GM18873 (cell line): ENCODE measurements around the gene SNUPN.
"Not testable (repeated sequence)": the region's sequence is repeated elsewhere in the genome, so short reads cannot be mapped to it uniquely, and the experiment has no call there.

Experiments used
- ATAC-seq: cut with Tn5 transposase; IDR thresholded peaks from one replicate; pipeline ENCODE4 v1.9.1; 2021; ENCODE audit warnings: mild to moderate bottlenecking, moderate library complexity, moderate number of reproducible peaks; ENCODE audit not compliant: unreplicated experiment, low FRiP score

SNUPN gene

DNA sequence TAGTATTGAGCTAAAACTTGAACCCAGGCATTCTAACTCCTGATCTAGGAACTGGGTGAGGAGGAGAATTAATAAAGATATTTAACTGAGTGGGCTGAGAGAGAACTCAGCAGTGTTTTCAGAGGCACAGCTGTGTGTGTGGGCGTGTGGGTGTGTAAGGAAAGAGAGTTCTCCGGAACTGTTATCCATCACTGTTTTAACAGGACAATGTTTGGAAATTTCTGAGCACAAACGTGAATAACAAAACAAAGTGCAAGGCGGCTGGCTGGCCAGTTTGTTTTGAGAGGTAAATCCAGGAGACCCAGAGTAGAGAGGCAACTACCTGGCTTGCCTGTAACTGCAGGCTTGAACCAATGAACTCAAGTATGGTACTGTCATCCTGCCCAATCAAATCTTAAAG is 41.4 kb downstream of the SNUPN start:
- no peak for ATAC-seq

DNA sequence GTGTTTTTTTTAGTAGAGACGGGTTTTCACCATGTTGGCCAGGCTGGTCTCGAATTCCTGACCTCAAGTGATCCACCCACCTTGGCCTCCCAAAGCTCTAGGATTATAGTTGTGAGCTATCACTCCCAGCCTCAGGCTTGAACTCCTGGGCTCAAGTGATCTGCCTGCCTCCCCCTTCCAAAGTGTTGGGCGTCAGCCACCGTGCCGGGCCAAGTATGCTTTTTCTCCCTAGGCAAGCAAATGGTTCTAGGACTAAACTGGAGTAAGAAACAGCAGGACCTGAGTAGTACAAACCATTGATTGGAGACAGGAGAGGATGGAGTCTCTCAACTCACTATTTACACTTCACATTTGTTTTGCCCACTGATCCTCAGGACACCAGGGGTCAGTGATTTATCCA is 41.8 kb downstream of the SNUPN start:
- ATAC-seq: no peak

- not testable (repeated sequence) for ATAC-seq
Observed at GRCh38 chr15:75582943-75583342, 42.6 kb downstream of the SNUPN start.

DNA sequence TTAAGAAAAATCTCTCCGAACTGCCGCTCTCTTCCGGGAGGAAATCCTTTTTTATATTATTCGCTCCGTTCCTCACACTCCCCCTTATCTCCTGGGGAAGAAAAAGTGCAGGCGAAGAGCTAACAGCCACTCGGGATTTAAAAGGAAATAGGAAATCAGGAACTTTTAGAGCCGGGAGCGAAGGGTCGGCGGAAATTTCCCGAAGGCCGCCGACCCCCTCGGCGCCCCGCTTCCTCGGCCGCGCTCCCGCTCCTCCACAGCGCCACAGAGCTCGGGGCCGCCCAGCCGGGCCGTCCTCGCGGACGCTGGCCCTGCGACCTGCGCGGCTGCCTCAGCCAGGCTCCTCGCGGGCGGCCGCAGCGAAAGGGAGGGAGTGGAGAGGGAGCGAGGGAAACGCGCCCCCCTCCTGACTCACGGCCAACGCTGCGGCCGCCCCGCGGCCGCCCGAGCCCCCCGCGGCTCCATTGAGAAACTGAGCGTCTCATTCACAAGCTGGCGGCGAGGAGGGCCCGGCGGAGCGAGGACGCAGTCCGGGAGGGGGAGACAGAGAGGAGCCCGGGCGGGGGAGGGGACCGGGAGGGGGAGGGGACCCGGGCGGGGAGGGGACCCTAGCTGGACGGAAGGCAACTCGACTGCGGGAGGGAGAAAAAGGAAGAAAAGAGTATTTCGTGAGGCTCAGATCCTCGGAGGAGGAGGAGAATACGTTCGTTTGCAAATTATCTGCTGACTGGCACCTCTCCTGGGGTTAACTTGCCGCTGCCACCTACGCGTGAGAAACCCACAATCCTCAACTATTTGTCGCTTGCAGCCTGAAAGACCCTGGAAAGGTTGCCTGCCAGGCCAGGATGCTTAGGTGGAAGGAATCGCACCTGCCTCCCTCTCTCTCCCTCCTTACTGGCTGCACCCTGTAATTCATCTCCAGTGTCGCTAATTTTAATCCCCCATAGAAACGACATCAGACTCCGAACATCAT is 46.3 kb downstream of the SNUPN start, which contains the start of gene PTPN9:
TSS of gene PTPN9 (minus strand) at position 368 of the 973 bp plus-strand sequence. CDS start 539 bp downstream, outside the sequence.
- ATAC-seq: no peak

- no peak for ATAC-seq
Observed at GRCh38 chr15:75578173-75578947, 47.2 kb downstream of the SNUPN start.

DNA sequence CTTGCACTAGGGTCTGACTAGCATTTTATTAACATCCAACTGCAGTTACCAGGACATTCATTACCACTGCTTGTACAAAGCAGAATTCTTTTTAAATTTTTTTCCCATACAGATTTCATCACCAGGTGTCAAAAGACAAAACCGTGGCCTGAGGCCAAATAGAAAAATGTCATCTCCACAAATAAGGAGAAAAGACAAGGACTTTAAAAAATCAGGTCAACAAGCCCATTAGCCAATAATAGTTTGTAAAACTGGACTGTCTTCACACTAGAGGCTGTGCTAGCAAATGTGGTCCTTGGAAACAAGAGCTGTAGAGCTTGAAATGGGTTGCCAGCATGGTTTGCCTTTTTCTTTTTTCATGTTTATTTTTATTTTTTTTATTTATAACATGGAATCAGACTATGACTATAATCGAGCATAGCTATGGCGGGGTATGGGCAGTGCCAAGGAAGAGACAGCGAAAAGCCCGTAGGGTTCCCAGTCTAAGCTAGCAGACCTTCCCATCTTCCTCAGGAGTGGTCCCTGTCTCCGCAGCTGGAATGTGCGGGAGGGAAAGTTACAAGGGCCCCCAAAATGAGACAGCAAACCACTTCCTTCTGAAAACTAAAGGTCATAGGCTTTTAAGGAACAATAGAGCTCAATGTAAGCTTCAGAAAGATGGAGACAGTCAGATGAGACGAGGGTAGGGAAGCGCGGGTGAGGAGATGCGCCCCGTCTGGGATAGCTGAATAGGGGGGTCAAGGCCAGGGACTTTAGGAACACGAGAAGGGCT is 47.9 kb downstream of the SNUPN start:
- no peak for ATAC-seq

DNA sequence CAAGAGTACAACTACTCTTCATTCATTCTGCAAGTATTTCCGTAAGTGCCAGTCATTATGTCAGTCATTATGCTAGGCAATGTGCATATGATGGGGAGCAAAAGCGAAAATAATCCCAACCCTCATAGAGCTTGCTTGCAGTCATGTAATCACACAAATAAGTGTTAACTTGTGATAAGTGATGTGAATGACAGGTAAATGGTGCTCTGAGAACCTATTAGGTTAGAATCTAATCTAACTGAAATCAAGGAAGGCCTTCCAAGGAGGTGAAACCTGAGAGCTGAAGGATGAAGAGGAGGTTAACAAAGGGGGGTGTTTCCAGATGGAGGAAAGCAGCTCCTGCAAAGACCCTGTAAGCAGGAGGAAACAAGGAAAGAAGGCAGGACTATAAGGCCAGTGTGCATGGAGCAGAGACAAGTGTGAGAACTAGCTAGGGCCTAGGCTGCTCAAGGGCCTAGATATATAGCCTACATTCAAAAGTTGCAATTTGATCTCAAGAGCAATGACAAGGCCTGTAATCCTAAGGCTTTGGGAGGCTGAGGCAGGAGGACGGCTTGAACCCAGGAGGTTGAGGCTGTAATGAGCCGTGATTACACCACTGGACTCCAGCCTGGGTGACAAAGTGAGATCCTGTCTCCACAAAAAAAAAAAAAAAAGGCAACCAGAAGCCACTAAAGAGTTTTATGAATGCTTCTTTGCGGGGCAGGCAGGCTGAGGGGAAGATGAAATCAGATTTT is 51.7 kb downstream of the SNUPN start:
- no peak for ATAC-seq

DNA sequence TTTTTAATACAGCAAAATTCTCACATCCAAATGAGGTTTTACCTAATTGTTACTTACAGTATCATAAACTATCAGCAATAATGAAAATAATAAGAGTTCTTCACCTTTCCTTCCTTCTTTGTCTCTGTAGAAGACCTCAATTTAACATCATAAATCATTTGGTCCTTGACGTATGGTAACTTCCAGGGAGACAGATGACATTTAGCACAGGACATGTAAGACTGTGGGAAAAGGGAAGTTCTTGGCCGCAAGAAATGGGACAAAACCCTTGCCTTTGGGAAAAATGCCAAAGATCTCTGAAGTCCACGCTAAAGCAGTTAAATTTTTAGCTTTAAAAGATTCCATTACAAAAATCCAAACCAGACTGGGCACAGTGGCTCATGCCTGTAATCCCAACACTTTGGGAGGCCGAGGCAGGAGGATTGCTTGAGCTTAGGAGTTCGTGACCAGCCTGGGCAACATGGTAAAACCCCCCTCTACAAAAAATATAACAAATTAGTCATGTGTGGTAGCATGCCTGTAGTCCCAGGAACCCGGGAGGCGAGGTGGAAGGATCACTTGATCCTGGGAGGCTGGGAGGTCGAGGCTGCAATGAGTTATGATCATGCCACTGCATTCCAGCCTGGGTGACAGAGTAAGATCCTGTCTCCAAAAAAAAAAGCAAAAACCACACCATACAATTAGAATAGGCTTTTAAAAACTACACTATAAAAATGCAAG is 55.2 kb downstream of the SNUPN start:
- no peak for ATAC-seq

- ATAC-seq: no peak
Observed at GRCh38 chr15:75565062-75565970, 60.2 kb downstream of the SNUPN start.

DNA sequence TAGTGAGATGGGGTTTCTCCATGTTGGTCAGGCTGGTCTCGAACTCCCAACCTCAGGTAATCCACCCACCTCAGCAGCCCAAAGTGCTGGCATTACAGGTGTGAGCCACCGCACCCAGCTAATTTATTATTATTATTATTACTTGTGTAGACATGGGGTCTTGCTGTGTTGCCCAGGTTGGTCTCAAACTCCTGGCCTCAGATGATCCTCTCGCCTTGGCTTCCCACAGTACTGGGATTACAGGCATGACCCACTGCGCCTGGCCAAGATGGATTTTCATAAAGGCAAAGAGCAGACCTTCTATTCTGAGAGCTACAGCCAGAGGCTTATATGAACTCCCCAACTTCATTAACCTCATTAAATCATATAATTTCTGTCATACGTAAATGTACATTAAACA is 63.6 kb downstream of the SNUPN start:
- no peak for ATAC-seq

GRCh38 chr15:75559360-75559759 is 66.2 kb downstream of the SNUPN start:
- not testable (repeated sequence) for ATAC-seq

- not testable (repeated sequence) for ATAC-seq
Observed at GRCh38 chr15:75558955-75559354, 66.6 kb downstream of the SNUPN start.

- no peak for ATAC-seq
Observed at GRCh38 chr15:75554717-75555116, 70.8 kb downstream of the SNUPN start.

DNA sequence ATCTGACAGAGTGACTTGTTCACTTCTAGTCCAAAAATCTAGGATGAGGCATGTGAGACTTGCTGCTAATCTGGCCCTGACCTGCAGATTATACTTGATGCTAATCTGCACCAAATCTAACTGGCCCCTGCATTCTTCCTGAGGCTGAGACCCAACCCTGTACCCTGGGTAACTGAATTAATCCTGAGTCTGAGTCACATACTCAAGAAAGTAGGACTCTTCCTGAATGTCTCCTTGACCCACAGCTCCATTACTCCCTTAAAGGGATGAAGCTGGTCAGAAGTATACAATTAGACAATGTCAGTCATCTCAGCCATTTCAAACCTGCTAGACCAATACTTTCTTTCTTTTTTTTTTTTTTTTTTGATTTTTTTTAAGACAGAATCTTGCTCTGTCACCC is 71.9 kb downstream of the SNUPN start:
- no peak for ATAC-seq

DNA sequence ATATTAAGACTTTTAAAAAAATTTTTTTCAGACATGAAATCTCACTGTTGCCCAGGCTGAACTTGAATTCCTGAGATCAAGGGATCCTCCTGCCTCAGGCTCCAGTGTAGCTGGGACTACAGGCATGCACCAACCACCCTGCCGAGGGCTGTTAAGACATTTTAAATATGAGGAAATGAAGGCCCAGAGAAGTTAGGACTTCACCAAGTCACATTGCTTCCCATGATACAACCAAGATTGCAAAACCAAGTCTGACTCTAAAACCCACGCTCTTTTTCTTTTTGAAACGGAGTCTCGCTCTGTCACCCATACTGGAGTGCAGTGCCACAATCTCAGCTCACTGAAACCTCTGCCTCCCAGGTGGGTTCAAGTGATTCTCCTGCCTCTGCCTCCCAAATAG is 74.4 kb downstream of the SNUPN start:
- no peak for ATAC-seq
